Measurements from ENCODE around the gene DUSP10.

- no peak for TF ChIP-seq CTCF (IDR thresholded peaks at IDR 0.05)
- TF ChIP-seq POLR2A (IDR thresholded peaks at IDR 0.05), result no peak
These were observed 33.8 kb downstream of the DUSP10 start for GRCh38 chr1:221708076-221708571.

All from Peyer's patch (tissue), 4 donors.